ENCODE data around the gene KTN1.

KTN1 gene

DNA sequence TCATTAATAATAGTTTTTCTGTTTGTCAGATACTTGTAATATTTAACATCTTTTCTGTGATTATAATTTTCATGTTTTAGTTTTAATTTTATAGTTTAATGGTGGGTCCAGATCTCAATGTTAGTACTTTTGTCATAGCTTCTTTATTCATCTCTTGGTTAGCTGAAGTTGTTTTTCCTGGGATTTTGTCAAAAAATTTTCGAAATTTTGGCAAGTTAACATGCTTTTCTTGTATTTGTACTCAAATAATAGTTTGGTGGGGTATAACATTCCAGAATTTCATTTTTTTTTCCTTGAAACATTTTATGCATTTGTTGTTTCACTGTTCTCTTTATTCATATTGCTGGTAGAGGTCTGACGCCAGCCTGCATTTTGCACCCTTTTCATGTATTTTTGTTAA lies 45.5 kb downstream of the KTN1 start:
- no peak overlapping the region for H3K4me3 ChIP-seq (replicated peaks; ENCODE audit: low read depth, low read length)
- no peak for TF ChIP-seq CTCF (IDR thresholded peaks at IDR 0.05; ENCODE audit: insufficient read depth, low read length, poor library complexity, severe bottlenecking)
- H3K36me3 ChIP-seq (ENCODE audit: control insufficient read depth, insufficient read depth, low read length): peaks cover 1% of the 10 kb centered on the region
- DNase-seq (ENCODE audit: extremely low read depth, insufficient read length): no peak
- no peaks in the 10 kb centered on the region for H3K27me3 ChIP-seq (replicated peaks; ENCODE audit: control insufficient read depth, insufficient read depth, low read length)

GRCh38 chr14:55626131-55626530 lies 46.1 kb downstream of the KTN1 start:
- Histone ChIP-seq H3K4me3 (replicated peaks; ENCODE audit: low read depth, low read length) (no peak overlapping the region), H3K27me3 (replicated peaks; ENCODE audit: control insufficient read depth, insufficient read depth, low read length) (no peaks in the 10 kb centered on the region), H3K36me3 (ENCODE audit: control insufficient read depth, insufficient read depth, low read length) (peaks cover 1% of the 10 kb centered on the region; the same call in 1 of the 2 replicates)
- DNase-seq (ENCODE audit: extremely low read depth, insufficient read length): no peak
- no peak for TF ChIP-seq CTCF (IDR thresholded peaks at IDR 0.05; ENCODE audit: insufficient read depth, low read length, poor library complexity, severe bottlenecking)

GRCh38 chr14:55628426-55628825 lies 48.4 kb downstream of the KTN1 start:
- no peak for DNase-seq (ENCODE audit: extremely low read depth, insufficient read length)
- Histone ChIP-seq H3K4me3 (replicated peaks; ENCODE audit: low read depth, low read length) (no peak overlapping the region), H3K36me3 (ENCODE audit: control insufficient read depth, insufficient read depth, low read length) (no peaks in the 10 kb centered on the region; the same call in 1 of the 2 replicates), H3K27me3 (replicated peaks; ENCODE audit: control insufficient read depth, insufficient read depth, low read length) (no peaks in the 10 kb centered on the region)
- TF ChIP-seq CTCF (IDR thresholded peaks at IDR 0.05; ENCODE audit: insufficient read depth, low read length, poor library complexity, severe bottlenecking): no peak

- H3K4me3 ChIP-seq (replicated peaks; ENCODE audit: low read depth, low read length): no peak overlapping the region
- DNase-seq (ENCODE audit: extremely low read depth, insufficient read length): no peak
- no peak for TF ChIP-seq CTCF (IDR thresholded peaks at IDR 0.05; ENCODE audit: insufficient read depth, low read length, poor library complexity, severe bottlenecking)
- H3K27me3 ChIP-seq (replicated peaks; ENCODE audit: control insufficient read depth, insufficient read depth, low read length): no peaks in the 10 kb centered on the region
- no peaks in the 10 kb centered on the region; the same call in 1 of the 2 replicates for H3K36me3 ChIP-seq (ENCODE audit: control insufficient read depth, insufficient read depth, low read length)
These were observed 58.7 kb downstream of the KTN1 start for GRCh38 chr14:55638665-55639064.

GRCh38 chr14:55641290-55641689 lies 61.3 kb downstream of the KTN1 start:
- no peak overlapping the region for H3K4me3 ChIP-seq (replicated peaks; ENCODE audit: low read depth, low read length)
- no peak for DNase-seq (ENCODE audit: extremely low read depth, insufficient read length)
- no peak for TF ChIP-seq CTCF (IDR thresholded peaks at IDR 0.05; ENCODE audit: insufficient read depth, low read length, poor library complexity, severe bottlenecking)
- H3K27me3 ChIP-seq (replicated peaks; ENCODE audit: control insufficient read depth, insufficient read depth, low read length): no peaks in the 10 kb centered on the region
- H3K36me3 ChIP-seq (ENCODE audit: control insufficient read depth, insufficient read depth, low read length): no peaks in the 10 kb centered on the region; the same call in 1 of the 2 replicates

DNA sequence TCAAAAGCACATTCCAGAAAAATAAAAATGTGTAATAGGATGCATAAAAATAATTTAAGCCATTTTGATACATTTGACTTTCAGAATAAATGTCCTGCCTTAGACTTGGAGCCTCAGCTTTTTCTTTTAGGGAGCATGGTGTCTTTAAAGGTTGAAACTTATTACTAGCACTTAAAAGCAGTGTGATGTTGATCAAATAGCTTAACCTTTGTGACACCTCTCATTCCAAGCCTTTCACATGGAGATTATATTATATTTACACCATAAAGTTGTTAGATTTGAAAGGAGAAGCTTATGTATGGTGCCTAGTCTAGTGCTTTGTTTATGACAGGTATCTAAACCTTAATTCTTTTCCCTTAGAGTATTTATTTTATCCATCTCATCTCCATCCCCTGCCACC lies 61.9 kb downstream of the KTN1 start:
- no peaks in the 10 kb centered on the region for H3K27me3 ChIP-seq (replicated peaks; ENCODE audit: control insufficient read depth, insufficient read depth, low read length)
- no peak for TF ChIP-seq CTCF (IDR thresholded peaks at IDR 0.05; ENCODE audit: insufficient read depth, low read length, poor library complexity, severe bottlenecking)
- no peak for DNase-seq (ENCODE audit: extremely low read depth, insufficient read length)
- no peak overlapping the region for H3K4me3 ChIP-seq (replicated peaks; ENCODE audit: low read depth, low read length)
- H3K36me3 ChIP-seq (ENCODE audit: control insufficient read depth, insufficient read depth, low read length): no peaks in the 10 kb centered on the region; the same call in 1 of the 2 replicates
